Endothelial cell of umbilical vein (primary cell): Measurements from ENCODE around the gene LRRC72.

Experiments
- EZH2 ChIP-seq: IDR thresholded peaks from 2 replicates; pipeline ENCODE4 v1.6.1; 2012; ENCODE audit warnings: borderline replicate concordance, low read depth, mild to moderate bottlenecking, moderate library complexity, low read length, inconsistent platforms; ENCODE audit not compliant: severe bottlenecking
- GATA2 ChIP-seq: IDR thresholded peaks from 2 replicates; pipeline ENCODE4 v1.7.0; 2011; ENCODE audit warnings: low read depth, mild to moderate bottlenecking, moderate library complexity, mixed read lengths, low read length; ENCODE audit not compliant: insufficient read length, insufficient read depth
- JUN ChIP-seq: IDR thresholded peaks from 2 replicates; pipeline ENCODE4 v1.6.1; 2011; ENCODE audit warnings: borderline replicate concordance, low read depth; ENCODE audit not compliant: insufficient read length, insufficient read depth
- MAX ChIP-seq: IDR thresholded peaks from 2 replicates; pipeline ENCODE4 v1.6.1; 2011; ENCODE audit not compliant: insufficient read depth, insufficient read length
- MYC ChIP-seq: IDR thresholded peaks from one replicate; pipeline ENCODE4 v1.6.1; 2011; ENCODE audit warnings: mild to moderate bottlenecking, low read depth, low read length
- POLR2A ChIP-seq: IDR thresholded peaks from 2 replicates; pipeline ENCODE4 v1.6.1; 2012; ENCODE audit warnings: low read depth, mild to moderate bottlenecking, control low read depth, low read length
- TF ChIP-seq, protein P1 (sequence below), 2 donors: IDR thresholded peaks; 1 replicate in 1 of 2; 2 replicates in 1 of 2; pipeline ENCODE4 v1.5.1; 2011; ENCODE audit warnings: low read length in 2 of 2, mild to moderate bottlenecking in 2 of 2, moderate library complexity in 2 of 2, control low read depth in 1 of 2, inconsistent platforms in 1 of 2, low read depth in 1 of 2; ENCODE audit not compliant: insufficient read depth in 1 of 2; ENCODE audit errors: extremely low read depth in 1 of 2

DNA sequence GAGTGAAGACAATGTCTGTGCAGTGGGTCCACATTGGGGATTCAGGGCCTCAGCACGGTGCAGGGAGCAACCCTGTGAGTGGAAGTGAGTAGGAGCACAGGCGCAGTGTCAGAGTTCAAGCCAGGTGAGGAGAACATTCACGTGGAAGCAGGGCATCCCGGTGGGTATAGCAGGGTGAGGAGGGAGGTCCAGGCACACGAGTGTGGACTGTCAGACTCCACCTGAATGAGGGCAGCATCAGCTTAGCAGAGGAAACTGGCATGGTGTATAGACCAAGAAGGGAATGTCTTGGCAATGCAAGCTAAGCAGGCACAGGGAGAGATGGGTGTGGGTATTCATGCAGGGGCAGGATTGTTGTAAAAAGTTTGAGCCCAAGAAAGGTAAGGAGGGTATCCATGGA lies 15.3 kb upstream of the LRRC72 start:
- TF ChIP-seq, protein P1, sequence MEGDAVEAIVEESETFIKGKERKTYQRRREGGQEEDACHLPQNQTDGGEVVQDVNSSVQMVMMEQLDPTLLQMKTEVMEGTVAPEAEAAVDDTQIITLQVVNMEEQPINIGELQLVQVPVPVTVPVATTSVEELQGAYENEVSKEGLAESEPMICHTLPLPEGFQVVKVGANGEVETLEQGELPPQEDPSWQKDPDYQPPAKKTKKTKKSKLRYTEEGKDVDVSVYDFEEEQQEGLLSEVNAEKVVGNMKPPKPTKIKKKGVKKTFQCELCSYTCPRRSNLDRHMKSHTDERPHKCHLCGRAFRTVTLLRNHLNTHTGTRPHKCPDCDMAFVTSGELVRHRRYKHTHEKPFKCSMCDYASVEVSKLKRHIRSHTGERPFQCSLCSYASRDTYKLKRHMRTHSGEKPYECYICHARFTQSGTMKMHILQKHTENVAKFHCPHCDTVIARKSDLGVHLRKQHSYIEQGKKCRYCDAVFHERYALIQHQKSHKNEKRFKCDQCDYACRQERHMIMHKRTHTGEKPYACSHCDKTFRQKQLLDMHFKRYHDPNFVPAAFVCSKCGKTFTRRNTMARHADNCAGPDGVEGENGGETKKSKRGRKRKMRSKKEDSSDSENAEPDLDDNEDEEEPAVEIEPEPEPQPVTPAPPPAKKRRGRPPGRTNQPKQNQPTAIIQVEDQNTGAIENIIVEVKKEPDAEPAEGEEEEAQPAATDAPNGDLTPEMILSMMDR (IDR thresholded peaks at IDR 0.05; ENCODE audit: extremely low read depth in 1 of 2, insufficient read depth in 1 of 2, low read depth in 1 of 2, low read length in 2 of 2) = no peak
- TF ChIP-seq MYC (no peak), MAX (no peak), POLR2A (no peak), JUN (no peak), EZH2 (no peak), GATA2 (no peak)
